Activated T-helper 17 cell treated with anti-CD3 and anti-CD28 coated beads, Interleukin-2, amount 50 U/mL, for 72 hours (primary cell): ENCODE results near the gene FLYWCH1. TPM values are rescaled to one million over a fixed set of nuclear protein-coding genes. Genes with fewer than 3 reads are reported as not detected.

Source experiments
- ATAC-seq: fragments of 150-1000 bp; cut with Tn5 transposase; replicated peaks from 2 replicates; pipeline ENCODE4 v1.10.0; 2021; ENCODE audit warnings: mild to moderate bottlenecking, moderate library complexity
- H3K27ac Mint-ChIP-seq: one replicate; pipeline ENCODE4 v1.8.0; 2022; ENCODE audit warnings: mixed read lengths
- H3K27me3 Mint-ChIP-seq: one replicate; pipeline ENCODE4 v1.8.0; 2022; ENCODE audit warnings: mixed read lengths
- H3K36me3 Mint-ChIP-seq: one replicate; pipeline ENCODE4 v1.8.0; 2022; ENCODE audit warnings: low read depth, mild to moderate bottlenecking, mixed read lengths
- H3K4me1 Mint-ChIP-seq: one replicate; pipeline ENCODE4 v1.8.0; 2022; ENCODE audit warnings: mixed read lengths
- H3K4me3 Mint-ChIP-seq: one replicate; pipeline ENCODE4 v1.8.0; 2022; ENCODE audit warnings: mild to moderate bottlenecking, mixed read lengths
- H3K9me3 Mint-ChIP-seq: one replicate; pipeline ENCODE4 v1.8.0; 2022; ENCODE audit warnings: mixed read lengths
- total RNA-seq, 2 donors: library from RNA; stranded (reverse); gene quantifications; one replicate each; pipeline ENCODE4 v1.2.3, GENCODE V29; 2022

FLYWCH1 gene
- total RNA-seq: 10 to 100 TPM; 52.4 to 61.1 TPM

- Mint-ChIP-seq H3K9me3 (no peaks in the 10 kb centered on the region), H3K27ac (peak within 1 kb of the TSS; percentile 85), H3K4me1 (peaks cover 14% of the 10 kb centered on the region), H3K36me3 (peaks cover 37% of the 10 kb centered on the region), H3K27me3 (no peaks in the 10 kb centered on the region), H3K4me3 (peak within 1 kb of the TSS; percentile 87)
- peak; percentile 96 for ATAC-seq
These were observed at the start of gene FLYWCH1 for GRCh38 chr16:2911638-2912329. FLYWCH1 (plus strand) TSS chr16:2911931; CDS start chr16:2929686, 17,755 bp downstream.

- no peaks in the 10 kb centered on the region for H3K36me3 Mint-ChIP-seq
- no peaks in the 10 kb centered on the region for H3K9me3 Mint-ChIP-seq
- ATAC-seq: no peak
- H3K4me3 Mint-ChIP-seq: no peak overlapping the region
- H3K4me1 Mint-ChIP-seq: peaks cover 7% of the 10 kb centered on the region
- no peak overlapping the region for H3K27ac Mint-ChIP-seq
- no peaks in the 10 kb centered on the region for H3K27me3 Mint-ChIP-seq
These were observed 46.1 kb upstream of the FLYWCH1 start for GRCh38 chr16:2865651-2866050.

- peak overlapping the region; percentile 12 for H3K4me3 Mint-ChIP-seq
- peak overlapping the region; percentile 7 for H3K27ac Mint-ChIP-seq
- H3K36me3 Mint-ChIP-seq: no peaks in the 10 kb centered on the region
- peak; percentile 46 for ATAC-seq
- peaks cover 7% of the 10 kb centered on the region for H3K4me1 Mint-ChIP-seq
- no peaks in the 10 kb centered on the region for H3K27me3 Mint-ChIP-seq
- H3K9me3 Mint-ChIP-seq: no peaks in the 10 kb centered on the region
These were observed 45.3 kb upstream of the FLYWCH1 start for GRCh38 chr16:2866431-2866830.

- no peak for ATAC-seq
- H3K4me1 Mint-ChIP-seq: peaks cover 7% of the 10 kb centered on the region
- H3K36me3 Mint-ChIP-seq: no peaks in the 10 kb centered on the region
- H3K9me3 Mint-ChIP-seq: no peaks in the 10 kb centered on the region
- H3K27me3 Mint-ChIP-seq: no peaks in the 10 kb centered on the region
- H3K4me3 Mint-ChIP-seq: peak overlapping the region; percentile 92
- peak overlapping the region; percentile 89 for H3K27ac Mint-ChIP-seq
These were observed 44.1 kb upstream of the FLYWCH1 start for GRCh38 chr16:2867661-2867986.

- Mint-ChIP-seq H3K27ac (peak overlapping the region; percentile 89), H3K4me3 (peak overlapping the region; percentile 92), H3K4me1 (peaks cover 7% of the 10 kb centered on the region)
These were observed 43.5 kb upstream of the FLYWCH1 start for GRCh38 chr16:2867987-2868789.

GRCh38 chr16:2871926-2872325 is 39.8 kb upstream of the FLYWCH1 start:
- ATAC-seq: no peak
- H3K9me3 Mint-ChIP-seq: no peaks in the 10 kb centered on the region
- H3K27me3 Mint-ChIP-seq: no peaks in the 10 kb centered on the region
- no peaks in the 10 kb centered on the region for H3K4me1 Mint-ChIP-seq
- no peak overlapping the region for H3K4me3 Mint-ChIP-seq
- no peaks in the 10 kb centered on the region for H3K36me3 Mint-ChIP-seq
- H3K27ac Mint-ChIP-seq: no peak overlapping the region

More at GRCh38 chr16:2867987-2868789, 43.5 kb upstream of the FLYWCH1 start:
- Mint-ChIP-seq H3K9me3 (no peaks in the 10 kb centered on the region), H3K27me3 (no peaks in the 10 kb centered on the region), H3K36me3 (no peaks in the 10 kb centered on the region)
- peak; percentile 94 for ATAC-seq

GRCh38 chr16:2874032-2874911 is 37.5 kb upstream of the FLYWCH1 start:
- Mint-ChIP-seq H3K4me1 (no peaks in the 10 kb centered on the region), H3K27ac (no peak overlapping the region), H3K9me3 (no peaks in the 10 kb centered on the region), H3K4me3 (no peak overlapping the region), H3K36me3 (no peaks in the 10 kb centered on the region), H3K27me3 (no peaks in the 10 kb centered on the region)
- no peak for ATAC-seq

- Mint-ChIP-seq H3K36me3 (no peaks in the 10 kb centered on the region), H3K9me3 (no peaks in the 10 kb centered on the region), H3K27me3 (no peaks in the 10 kb centered on the region), H3K4me3 (no peak overlapping the region), H3K4me1 (no peaks in the 10 kb centered on the region), H3K27ac (no peak overlapping the region)
- peak; percentile 100 for ATAC-seq
These were observed 36.8 kb upstream of the FLYWCH1 start for GRCh38 chr16:2874912-2875362.

GRCh38 chr16:2879854-2880508 is 31.8 kb upstream of the FLYWCH1 start:
- Mint-ChIP-seq H3K4me1 (peaks cover 5% of the 10 kb centered on the region), H3K36me3 (no peaks in the 10 kb centered on the region), H3K4me3 (no peak overlapping the region), H3K9me3 (no peaks in the 10 kb centered on the region), H3K27ac (no peak overlapping the region), H3K27me3 (no peaks in the 10 kb centered on the region)
- no peak for ATAC-seq

GRCh38 chr16:2881783-2882649 is 29.7 kb upstream of the FLYWCH1 start:
- Mint-ChIP-seq H3K36me3 (no peaks in the 10 kb centered on the region), H3K4me1 (peaks cover 5% of the 10 kb centered on the region), H3K27ac (peak overlapping the region; percentile 90), H3K27me3 (no peaks in the 10 kb centered on the region), H3K9me3 (no peaks in the 10 kb centered on the region), H3K4me3 (peak overlapping the region; percentile 87)
- ATAC-seq: peak; percentile 13

- Mint-ChIP-seq H3K36me3 (no peaks in the 10 kb centered on the region), H3K27me3 (no peaks in the 10 kb centered on the region), H3K4me1 (peaks cover 5% of the 10 kb centered on the region), H3K9me3 (no peaks in the 10 kb centered on the region), H3K27ac (peak within 1 kb of the TSS; percentile 90), H3K4me3 (peak within 1 kb of the TSS; percentile 87)
- ATAC-seq: peak; percentile 95
These were observed 28.9 kb upstream of the FLYWCH1 start, which contains the start of gene FLYWCH2 for GRCh38 chr16:2882650-2883457. FLYWCH2 (plus strand) TSS chr16:2883215; CDS start chr16:2896450, 13,235 bp downstream.

GRCh38 chr16:2883458-2883908 is 28.2 kb upstream of the FLYWCH1 start:
- Mint-ChIP-seq H3K27ac (peak overlapping the region; percentile 78), H3K9me3 (no peaks in the 10 kb centered on the region), H3K27me3 (no peaks in the 10 kb centered on the region), H3K4me1 (peaks cover 5% of the 10 kb centered on the region), H3K36me3 (no peaks in the 10 kb centered on the region), H3K4me3 (peak overlapping the region; percentile 87)
- ATAC-seq: no peak
